ENCODE data around the gene MCF2L2. TPM values are rescaled to one million over a fixed set of nuclear protein-coding genes. Genes with fewer than 3 reads are reported as not detected.

The MCF2L2 gene
- total and polyA plus RNA-seq, 2 of the 13 experiments (the other 11 are each of a cell fraction or from before 2014, with no cell fraction given): not detected

DNA sequence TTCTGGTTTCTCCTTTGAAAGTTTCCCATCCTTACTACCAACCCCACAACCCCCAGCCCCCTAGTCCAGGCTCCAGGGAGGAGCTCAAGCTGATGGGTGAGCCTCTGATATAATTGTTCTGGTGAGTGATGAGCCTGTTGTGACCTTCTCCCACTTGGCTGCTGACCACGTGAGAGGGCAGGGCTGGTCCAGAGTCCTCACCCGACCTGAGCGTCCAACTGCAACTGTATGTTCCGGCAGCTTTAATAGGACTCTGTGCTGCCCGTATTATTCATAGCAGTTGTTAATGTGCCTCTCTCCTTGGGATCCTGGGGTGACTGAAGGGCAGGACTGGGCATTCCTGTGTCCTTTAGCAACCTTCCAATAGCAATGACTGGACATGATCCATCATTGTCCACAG lies 119.1 kb downstream of the MCF2L2 start (continued):
- TF ChIP-seq FOXC1 (CRISPR knock-in tag; IDR thresholded peaks at IDR 0.05; ENCODE audit: borderline replicate concordance) (no peak), ZSCAN21 (CRISPR knock-in tag; IDR thresholded peaks at IDR 0.05; ENCODE audit: borderline replicate concordance) (no peak), CBX2 (IDR thresholded peaks at IDR 0.05; ENCODE audit: low read depth, low read length) (no peak), CBX2 (CRISPR knock-in tag; IDR thresholded peaks at IDR 0.05; ENCODE audit: low read depth) (no peak), SOX6 (IDR thresholded peaks at IDR 0.05) (no peak), SOX6 (CRISPR knock-in tag; IDR thresholded peaks at IDR 0.05) (peak; percentile 39; the same call in 1 of the 2 replicates), SPEN (CRISPR knock-in tag; IDR thresholded peaks at IDR 0.05; ENCODE audit: low read depth) (no peak), RARA (CRISPR knock-in tag; IDR thresholded peaks at IDR 0.05) (peak; percentile 36; the same call in 1 of the 2 replicates)
- TF ChIP-seq, protein P1, sequence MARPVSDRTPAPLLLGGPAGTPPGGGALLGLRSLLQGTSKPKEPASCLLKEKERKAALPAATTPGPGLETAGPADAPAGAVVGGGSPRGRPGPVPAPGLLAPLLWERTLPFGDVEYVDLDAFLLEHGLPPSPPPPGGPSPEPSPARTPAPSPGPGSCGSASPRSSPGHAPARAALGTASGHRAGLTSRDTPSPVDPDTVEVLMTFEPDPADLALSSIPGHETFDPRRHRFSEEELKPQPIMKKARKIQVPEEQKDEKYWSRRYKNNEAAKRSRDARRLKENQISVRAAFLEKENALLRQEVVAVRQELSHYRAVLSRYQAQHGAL (CRISPR knock-in tag; IDR thresholded peaks at IDR 0.05; ENCODE audit: not compliant biosample characterization): no peak
- TF ChIP-seq, protein P2, sequence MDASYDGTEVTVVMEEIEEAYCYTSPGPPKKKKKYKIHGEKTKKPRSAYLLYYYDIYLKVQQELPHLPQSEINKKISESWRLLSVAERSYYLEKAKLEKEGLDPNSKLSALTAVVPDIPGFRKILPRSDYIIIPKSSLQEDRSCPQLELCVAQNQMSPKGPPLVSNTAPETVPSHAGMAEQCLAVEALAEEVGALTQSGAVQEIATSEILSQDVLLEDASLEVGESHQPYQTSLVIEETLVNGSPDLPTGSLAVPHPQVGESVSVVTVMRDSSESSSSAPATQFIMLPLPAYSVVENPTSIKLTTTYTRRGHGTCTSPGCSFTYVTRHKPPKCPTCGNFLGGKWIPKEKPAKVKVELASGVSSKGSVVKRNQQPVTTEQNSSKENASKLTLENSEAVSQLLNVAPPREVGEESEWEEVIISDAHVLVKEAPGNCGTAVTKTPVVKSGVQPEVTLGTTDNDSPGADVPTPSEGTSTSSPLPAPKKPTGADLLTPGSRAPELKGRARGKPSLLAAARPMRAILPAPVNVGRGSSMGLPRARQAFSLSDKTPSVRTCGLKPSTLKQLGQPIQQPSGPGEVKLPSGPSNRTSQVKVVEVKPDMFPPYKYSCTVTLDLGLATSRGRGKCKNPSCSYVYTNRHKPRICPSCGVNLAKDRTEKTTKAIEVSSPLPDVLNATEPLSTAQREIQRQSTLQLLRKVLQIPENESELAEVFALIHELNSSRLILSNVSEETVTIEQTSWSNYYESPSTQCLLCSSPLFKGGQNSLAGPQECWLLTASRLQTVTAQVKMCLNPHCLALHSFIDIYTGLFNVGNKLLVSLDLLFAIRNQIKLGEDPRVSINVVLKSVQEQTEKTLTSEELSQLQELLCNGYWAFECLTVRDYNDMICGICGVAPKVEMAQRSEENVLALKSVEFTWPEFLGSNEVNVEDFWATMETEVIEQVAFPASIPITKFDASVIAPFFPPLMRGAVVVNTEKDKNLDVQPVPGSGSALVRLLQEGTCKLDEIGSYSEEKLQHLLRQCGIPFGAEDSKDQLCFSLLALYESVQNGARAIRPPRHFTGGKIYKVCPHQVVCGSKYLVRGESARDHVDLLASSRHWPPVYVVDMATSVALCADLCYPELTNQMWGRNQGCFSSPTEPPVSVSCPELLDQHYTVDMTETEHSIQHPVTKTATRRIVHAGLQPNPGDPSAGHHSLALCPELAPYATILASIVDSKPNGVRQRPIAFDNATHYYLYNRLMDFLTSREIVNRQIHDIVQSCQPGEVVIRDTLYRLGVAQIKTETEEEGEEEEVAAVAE (CRISPR knock-in tag; IDR thresholded peaks at IDR 0.05; ENCODE audit: borderline replicate concordance): no peak
- TF ChIP-seq, protein P3, sequence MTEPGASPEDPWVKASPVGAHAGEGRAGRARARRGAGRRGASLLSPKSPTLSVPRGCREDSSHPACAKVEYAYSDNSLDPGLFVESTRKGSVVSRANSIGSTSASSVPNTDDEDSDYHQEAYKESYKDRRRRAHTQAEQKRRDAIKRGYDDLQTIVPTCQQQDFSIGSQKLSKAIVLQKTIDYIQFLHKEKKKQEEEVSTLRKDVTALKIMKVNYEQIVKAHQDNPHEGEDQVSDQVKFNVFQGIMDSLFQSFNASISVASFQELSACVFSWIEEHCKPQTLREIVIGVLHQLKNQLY (CRISPR knock-in tag; IDR thresholded peaks at IDR 0.05): peak; percentile 75
- TF ChIP-seq, protein P4, sequence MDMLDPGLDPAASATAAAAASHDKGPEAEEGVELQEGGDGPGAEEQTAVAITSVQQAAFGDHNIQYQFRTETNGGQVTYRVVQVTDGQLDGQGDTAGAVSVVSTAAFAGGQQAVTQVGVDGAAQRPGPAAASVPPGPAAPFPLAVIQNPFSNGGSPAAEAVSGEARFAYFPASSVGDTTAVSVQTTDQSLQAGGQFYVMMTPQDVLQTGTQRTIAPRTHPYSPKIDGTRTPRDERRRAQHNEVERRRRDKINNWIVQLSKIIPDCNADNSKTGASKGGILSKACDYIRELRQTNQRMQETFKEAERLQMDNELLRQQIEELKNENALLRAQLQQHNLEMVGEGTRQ (IDR thresholded peaks at IDR 0.05; ENCODE audit: low read depth, low read length): no peak
- TF ChIP-seq, protein P4 (CRISPR knock-in tag; IDR thresholded peaks at IDR 0.05; ENCODE audit: borderline replicate concordance): peak; percentile 48; the same call in 1 of the 2 replicates
- TF ChIP-seq, protein P5, sequence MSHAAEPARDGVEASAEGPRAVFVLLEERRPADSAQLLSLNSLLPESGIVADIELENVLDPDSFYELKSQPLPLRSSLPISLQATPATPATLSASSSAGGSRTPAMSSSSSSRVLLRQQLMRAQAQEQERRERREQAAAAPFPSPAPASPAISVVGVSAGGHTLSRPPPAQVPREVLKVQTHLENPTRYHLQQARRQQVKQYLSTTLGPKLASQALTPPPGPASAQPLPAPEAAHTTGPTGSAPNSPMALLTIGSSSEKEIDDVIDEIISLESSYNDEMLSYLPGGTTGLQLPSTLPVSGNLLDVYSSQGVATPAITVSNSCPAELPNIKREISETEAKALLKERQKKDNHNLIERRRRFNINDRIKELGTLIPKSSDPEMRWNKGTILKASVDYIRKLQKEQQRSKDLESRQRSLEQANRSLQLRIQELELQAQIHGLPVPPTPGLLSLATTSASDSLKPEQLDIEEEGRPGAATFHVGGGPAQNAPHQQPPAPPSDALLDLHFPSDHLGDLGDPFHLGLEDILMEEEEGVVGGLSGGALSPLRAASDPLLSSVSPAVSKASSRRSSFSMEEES (CRISPR knock-in tag; IDR thresholded peaks at IDR 0.05): peak; percentile 30; the same call in 1 of the 2 replicates

All from HepG2 (cell line).